IMR-90 (cell line): Measurements from ENCODE around the gene SPAG16. TPM values are rescaled to one million over a fixed set of nuclear protein-coding genes. Genes with fewer than 3 reads are reported as not detected.

ENCODE experiments used
- ATAC-seq: fragments of 200-7000 bp; cut with Tn5 transposase; 2 replicates; pipeline ENCODE4 v1.9.1; 2020; ENCODE audit warnings: low read depth, mild to moderate bottlenecking, moderate library complexity
- BruUV-seq: library from RNA; stranded (reverse); fragments of 400-500 nt; replicated peaks from 2 replicates; lab custom pipeline; 2021; lab: Mats Ljungman, UMichigan
- CTCF ChIA-PET: fragments of 300-600 bp; formaldehyde crosslinking; extraction: SDS; loops from one replicate; lab custom pipeline; 2021; ENCODE audit warnings: antibody characterized with exemption; lab: Yijun Ruan, JAX
- POLR2A ChIA-PET: fragments of 300-600 bp; sonication (Branson Sonifier 250); formaldehyde crosslinking; loops from one replicate; lab custom pipeline; 2022; ENCODE audit warnings: antibody characterized with exemption; ENCODE audit not compliant: unreplicated experiment; lab: Charles Lee
- DNase-seq: peaks from one replicate; pipeline ENCODE4 v3.0.0; 2013
- H2AFZ ChIP-seq: replicated peaks from 2 replicates; pipeline ENCODE3; 2013; ENCODE audit warnings: low read length, mild to moderate bottlenecking; ENCODE audit not compliant: poor library complexity
- H2AK5ac ChIP-seq: 2 replicates; pipeline ENCODE4 v1.6.1; 2013; ENCODE audit warnings: low read depth, low read length, inconsistent platforms
- H2AK9ac ChIP-seq: replicated peaks from 2 replicates; pipeline ENCODE3; 2013; ENCODE audit warnings: mild to moderate bottlenecking, low read depth, low read length, moderate library complexity; ENCODE audit not compliant: poor library complexity
- H2BK120ac ChIP-seq: 2 replicates; pipeline ENCODE4 v1.6.1; 2013; ENCODE audit warnings: low read depth, low read length, inconsistent platforms
- H2BK15ac ChIP-seq: 3 replicates; pipeline ENCODE4 v1.6.1; 2013; ENCODE audit warnings: low read depth, low read length, inconsistent platforms
- H2BK20ac ChIP-seq: 2 replicates; pipeline ENCODE4 v1.6.1; 2013; ENCODE audit warnings: low read depth, mild to moderate bottlenecking, inconsistent platforms, low read length, moderate library complexity
- H2BK5ac ChIP-seq: 2 replicates; pipeline ENCODE4 v1.6.1; 2013; ENCODE audit warnings: mild to moderate bottlenecking, low read depth, low read length, inconsistent platforms; ENCODE audit not compliant: poor library complexity, severe bottlenecking
- H3K14ac ChIP-seq: replicated peaks from 2 replicates; pipeline ENCODE4 v1.6.1; 2013; ENCODE audit warnings: low read depth, low read length, inconsistent platforms
- H3K18ac ChIP-seq: 2 replicates; pipeline ENCODE4 v1.6.1; 2013; ENCODE audit warnings: low read depth, low read length, control low read depth
- H3K23ac ChIP-seq: 2 replicates; pipeline ENCODE4 v1.6.1; 2013; ENCODE audit warnings: low read depth, low read length, inconsistent platforms
- H3K27ac ChIP-seq: 2 replicates; pipeline ENCODE4 v1.5.1; 2013; ENCODE audit warnings: mild to moderate bottlenecking, control low read depth, low read length; ENCODE audit not compliant: insufficient read depth
- H3K27me3 ChIP-seq: 2 replicates; pipeline ENCODE4 v1.6.1; 2013; ENCODE audit warnings: low read length; ENCODE audit not compliant: control insufficient read depth, insufficient read depth
- H3K36me3 ChIP-seq: 2 replicates; pipeline ENCODE4 v1.6.1; 2013; ENCODE audit warnings: low read length, mixed read lengths; ENCODE audit not compliant: control insufficient read depth, insufficient read depth
- H3K4ac ChIP-seq: 2 replicates; pipeline ENCODE4 v1.6.1; 2013; ENCODE audit warnings: low read depth, low read length, inconsistent platforms
- H3K4me1 ChIP-seq: 2 replicates; pipeline ENCODE4 v1.6.1; 2013; ENCODE audit warnings: low read length, mixed read lengths; ENCODE audit not compliant: control insufficient read depth, insufficient read depth
- H3K4me2 ChIP-seq: 2 replicates; pipeline ENCODE4 v1.6.1; 2013; ENCODE audit warnings: low read depth, mild to moderate bottlenecking, control low read depth, low read length, moderate library complexity
- H3K4me3 ChIP-seq: 2 replicates; pipeline ENCODE4 v1.5.1; 2013; ENCODE audit warnings: low read depth, mild to moderate bottlenecking, control low read depth, low read length, moderate library complexity; ENCODE audit not compliant: insufficient read depth
- H3K56ac ChIP-seq: 2 replicates; pipeline ENCODE4 v1.6.1; 2013; ENCODE audit warnings: low read length, inconsistent platforms; ENCODE audit not compliant: insufficient read depth; ENCODE audit errors: extremely low read depth
- H3K79me1 ChIP-seq, 2 experiments: 2 replicates each; pipeline ENCODE4 v1.6.1; 2013; ENCODE audit warnings: low read length in 2 of 2, inconsistent platforms in 1 of 2, low read depth in 1 of 2
- H3K9ac ChIP-seq: 2 replicates; pipeline ENCODE4 v1.6.1; 2013; ENCODE audit warnings: low read depth, low read length, control low read depth
- H3K9me1 ChIP-seq: 2 replicates; pipeline ENCODE4 v1.6.1; 2013; ENCODE audit warnings: low read length, inconsistent platforms; ENCODE audit not compliant: insufficient read depth
- H3K9me3 ChIP-seq: 2 replicates; pipeline ENCODE4 v1.6.1; 2013; ENCODE audit warnings: low read length; ENCODE audit not compliant: control insufficient read depth, insufficient read depth
- H4K20me1 ChIP-seq: 2 replicates; pipeline ENCODE4 v1.6.1; 2013; ENCODE audit warnings: low read length, inconsistent platforms; ENCODE audit not compliant: insufficient read depth
- H4K5ac ChIP-seq: 2 replicates; pipeline ENCODE4 v1.6.1; 2013; ENCODE audit warnings: mild to moderate bottlenecking, low read depth, low read length, control low read depth
- H4K8ac ChIP-seq, 2 experiments: 2 replicates each; pipeline ENCODE4 v1.6.1; 2013; ENCODE audit warnings: low read depth in 2 of 2, low read length in 2 of 2, control low read depth in 1 of 2, inconsistent platforms in 1 of 2
- H4K91ac ChIP-seq: 2 replicates; pipeline ENCODE4 v1.6.1; 2013; ENCODE audit warnings: low read depth, low read length, inconsistent platforms; ENCODE audit not compliant: insufficient read depth
- BHLHE40 ChIP-seq: fragments of 150-350 bp; IDR thresholded peaks from 2 replicates; pipeline ENCODE4 v1.6.1; 2016; ENCODE audit warnings: mild to moderate bottlenecking, low read depth, low read length
- CEBPB ChIP-seq: IDR thresholded peaks from 2 replicates; pipeline ENCODE4 v1.6.1; 2012; ENCODE audit warnings: low read depth, low read length, improper control_type of control experiment
- CHD1 ChIP-seq: IDR thresholded peaks from 2 replicates; pipeline ENCODE4 v1.6.1; 2012; ENCODE audit warnings: low read depth, low read length, improper control_type of control experiment
- POLR2A ChIP-seq: IDR thresholded peaks from 2 replicates; pipeline ENCODE4 v1.6.1; 2012; ENCODE audit warnings: mild to moderate bottlenecking, low read depth, low read length
- RCOR1 ChIP-seq: IDR thresholded peaks from 2 replicates; pipeline ENCODE4 v1.6.1; 2012; ENCODE audit warnings: mild to moderate bottlenecking, low read length, improper control_type of control experiment; ENCODE audit not compliant: insufficient replicate concordance
- RFX5 ChIP-seq: IDR thresholded peaks from 2 replicates; pipeline ENCODE4 v1.8.0; 2012; ENCODE audit warnings: low read depth, mild to moderate bottlenecking, low read length, moderate library complexity
- WGBS, 2 experiments: methylation state at CpG; one replicate each; pipeline versions ENCODE4 v1.1.5 to v1.1.7; 2013; ENCODE audit warnings: missing lambda C conversion rate in 2 of 2; ENCODE audit not compliant: insufficient read length in 1 of 2; ENCODE audit errors: extremely low coverage in 2 of 2; 5-methylcytosine and 5-hydroxymethylcytosine counted together
- dilution Hi-C: fragments of 300-500 bp; cut with HindIII; formaldehyde crosslinking; loops from one replicate; pipeline ENCODE4 v1.14.3; 2018; ENCODE audit warnings: low sequenced_read_pairs; ENCODE audit not compliant: unreplicated experiment
- in situ Hi-C: fragments of 300-500 bp; cut with MboI; formaldehyde crosslinking; loops from 3 replicates; pipeline ENCODE4 v1.14.3; 2019; ENCODE audit warnings: low sequenced_read_pairs, inconsistent platforms, mixed read lengths
- intact Hi-C: fragments of 100-400 bp; cut with micrococcal nuclease; formaldehyde crosslinking; loops from 2 replicates; pipeline ENCODE4 v1.10.0; 2022
- polyA plus RNA-seq, 3 experiments: library from polyadenylated mRNA; depleted of rRNA; stranded (reverse); fragments of >200 nt; gene quantifications; 2 replicates each; pipeline ENCODE4 v1.2.3, GENCODE V29; 2012; ENCODE audit warnings: low replicate concordance in 1 of 3
- total RNA-seq: library from RNA; depleted of rRNA; stranded (reverse); fragments of >200 nt; gene quantifications from 2 replicates; pipeline ENCODE4 v1.2.3, GENCODE V29; 2012
- TF ChIP-seq, protein P1 (sequence below): fragments of 150-350 bp; IDR thresholded peaks from 2 replicates; pipeline ENCODE4 v1.6.1; 2017; ENCODE audit warnings: mild to moderate bottlenecking, antibody characterized with exemption, low read length, low read depth
- TF ChIP-seq, protein P2 (sequence below): conservative IDR thresholded peaks from 2 replicates; pipeline ENCODE4 v1.5.1; 2012; ENCODE audit warnings: mild to moderate bottlenecking, low read depth, low read length, improper control_type of control experiment

The SPAG16 gene
- total and polyA plus RNA-seq, 2 of the 4 experiments (the other 2 are of a cell fraction) = 7.3 to 13.5 TPM

- dilution Hi-C loops = no loop called here
- no CpG with 5 or more reads among the region's 1 CpG for WGBS, 2 experiments
- peak; percentile 57 for DNase-seq
- Histone ChIP-seq H3K4me3 (no peak overlapping the region), H3K9me1 (no peaks in the 10 kb centered on the region), H2BK120ac (no peak overlapping the region), H2AK9ac (peak overlapping the region; percentile 76), H3K9ac (no peak overlapping the region), H3K79me1 (no peaks in the 10 kb centered on the region), H3K4ac (no peak overlapping the region), H3K18ac (no peak overlapping the region), H3K56ac (no peak overlapping the region), H2BK5ac (no peak overlapping the region), H3K23ac (no peak overlapping the region), H3K27ac (no peak overlapping the region), H4K8ac (no peak overlapping the region), H3K36me3 (no peaks in the 10 kb centered on the region), H3K14ac (no peak overlapping the region), H3K27me3 (no peaks in the 10 kb centered on the region), H4K5ac (no peak overlapping the region), H4K91ac (no peak overlapping the region), H2AFZ (no peak overlapping the region), H3K4me2 (no peak overlapping the region), H2BK15ac (no peak overlapping the region), H2BK20ac (no peak overlapping the region), H4K20me1 (no peaks in the 10 kb centered on the region), H3K9me3 (no peaks in the 10 kb centered on the region), H2AK5ac (no peak overlapping the region), H3K4me1 (peaks cover 1% of the 10 kb centered on the region; the same call in 1 of the 2 replicates)
- in situ Hi-C loops = no loop called here
- intact Hi-C loops = no loop called here
- peak; percentile 87 for ATAC-seq
- ChIA-PET CTCF (interaction anchor here (1.4 kb wide), 1 partner anchor 11 kb away, joined by 3 read pairs; no protein-coding TSS in a partner anchor), POLR2A (no interaction called here)
- TF ChIP-seq BHLHE40 (no peak), RFX5 (no peak), CEBPB (peak; percentile 20; the same call in 1 of the 2 replicates), CHD1 (no peak), POLR2A (no peak), RCOR1 (no peak)
- TF ChIP-seq, protein P1, sequence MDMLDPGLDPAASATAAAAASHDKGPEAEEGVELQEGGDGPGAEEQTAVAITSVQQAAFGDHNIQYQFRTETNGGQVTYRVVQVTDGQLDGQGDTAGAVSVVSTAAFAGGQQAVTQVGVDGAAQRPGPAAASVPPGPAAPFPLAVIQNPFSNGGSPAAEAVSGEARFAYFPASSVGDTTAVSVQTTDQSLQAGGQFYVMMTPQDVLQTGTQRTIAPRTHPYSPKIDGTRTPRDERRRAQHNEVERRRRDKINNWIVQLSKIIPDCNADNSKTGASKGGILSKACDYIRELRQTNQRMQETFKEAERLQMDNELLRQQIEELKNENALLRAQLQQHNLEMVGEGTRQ = no peak
- TF ChIP-seq, protein P2, sequence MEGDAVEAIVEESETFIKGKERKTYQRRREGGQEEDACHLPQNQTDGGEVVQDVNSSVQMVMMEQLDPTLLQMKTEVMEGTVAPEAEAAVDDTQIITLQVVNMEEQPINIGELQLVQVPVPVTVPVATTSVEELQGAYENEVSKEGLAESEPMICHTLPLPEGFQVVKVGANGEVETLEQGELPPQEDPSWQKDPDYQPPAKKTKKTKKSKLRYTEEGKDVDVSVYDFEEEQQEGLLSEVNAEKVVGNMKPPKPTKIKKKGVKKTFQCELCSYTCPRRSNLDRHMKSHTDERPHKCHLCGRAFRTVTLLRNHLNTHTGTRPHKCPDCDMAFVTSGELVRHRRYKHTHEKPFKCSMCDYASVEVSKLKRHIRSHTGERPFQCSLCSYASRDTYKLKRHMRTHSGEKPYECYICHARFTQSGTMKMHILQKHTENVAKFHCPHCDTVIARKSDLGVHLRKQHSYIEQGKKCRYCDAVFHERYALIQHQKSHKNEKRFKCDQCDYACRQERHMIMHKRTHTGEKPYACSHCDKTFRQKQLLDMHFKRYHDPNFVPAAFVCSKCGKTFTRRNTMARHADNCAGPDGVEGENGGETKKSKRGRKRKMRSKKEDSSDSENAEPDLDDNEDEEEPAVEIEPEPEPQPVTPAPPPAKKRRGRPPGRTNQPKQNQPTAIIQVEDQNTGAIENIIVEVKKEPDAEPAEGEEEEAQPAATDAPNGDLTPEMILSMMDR = no peak
- BruUV-seq = no TSS peak
Measured at GRCh38 chr2:214127571-214127970, 843.3 kb downstream of the SPAG16 start.
